Measurements from ENCODE around the gene STARD3. TPM values are rescaled to one million over a fixed set of nuclear protein-coding genes. Genes with fewer than 3 reads are reported as not detected.
A peak's percentile ranks its signal among the peaks of the same experiment; 100 is the strongest.

STARD3 gene
- total and polyA plus RNA-seq, 2 of the 13 experiments (the other 11 are each of a cell fraction or from before 2014, with no cell fraction given): 34.6 to 100 TPM

- no peak for TF ChIP-seq ZHX2 (IDR thresholded peaks at IDR 0.05; ENCODE audit: low read depth)
- no peak for TF ChIP-seq ZHX2 (CRISPR knock-in tag; IDR thresholded peaks at IDR 0.05; ENCODE audit: borderline replicate concordance)
- peak; percentile 89 for TF ChIP-seq ZNF331 (CRISPR knock-in tag; IDR thresholded peaks at IDR 0.05)
- peak; percentile 29; the same call in 1 of the 2 replicates for TF ChIP-seq CEBPG (CRISPR knock-in tag; IDR thresholded peaks at IDR 0.05)
- TF ChIP-seq ZBTB21 (CRISPR knock-in tag; IDR thresholded peaks at IDR 0.05): no peak
- TF ChIP-seq ZBTB40 (IDR thresholded peaks at IDR 0.05): no peak
- no peak for TF ChIP-seq ZBTB40 (CRISPR knock-in tag; IDR thresholded peaks at IDR 0.05)
- TF ChIP-seq ZMYM4 (CRISPR knock-in tag; IDR thresholded peaks at IDR 0.05): peak; percentile 61
- peak; percentile 85; the same call in 1 of the 2 replicates for TF ChIP-seq E2F2 (CRISPR knock-in tag; IDR thresholded peaks at IDR 0.05; ENCODE audit: borderline replicate concordance)
- TF ChIP-seq ZNF33B (CRISPR knock-in tag; IDR thresholded peaks at IDR 0.05): no peak
- TF ChIP-seq SMC3 (IDR thresholded peaks at IDR 0.05; ENCODE audit: low read length): peak; percentile 98
- TF ChIP-seq RAD21 (CRISPR knock-in tag; IDR thresholded peaks at IDR 0.05): peak; percentile 99
- no peak for TF ChIP-seq ZNF816 (CRISPR knock-in tag; IDR thresholded peaks at IDR 0.05; ENCODE audit: borderline replicate concordance)
Observed at GRCh38 chr17:39621523-39622379, 15.2 kb upstream of the STARD3 start (continued).

Measured in HepG2 (cell line).